DND-41 (cell line): ENCODE measurements around the gene RNF144A.

Experiments
- EZH2 ChIP-seq: IDR thresholded peaks from 3 replicates; pipeline ENCODE4 v1.6.1; 2012; ENCODE audit warnings: borderline replicate concordance, low read depth, mild to moderate bottlenecking, moderate library complexity, low read length, inconsistent platforms; ENCODE audit not compliant: severe bottlenecking
- TF ChIP-seq, protein P1 (sequence below): IDR thresholded peaks from 2 replicates; pipeline ENCODE4 v1.5.1; 2012; ENCODE audit warnings: borderline replicate concordance, low read length, moderate library complexity, mild to moderate bottlenecking; ENCODE audit not compliant: poor library complexity, severe bottlenecking; ENCODE audit errors: extremely low read depth

GRCh38 chr2:7031547-7032245, 114.5 kb downstream of the RNF144A start:
- TF ChIP-seq, protein P1, sequence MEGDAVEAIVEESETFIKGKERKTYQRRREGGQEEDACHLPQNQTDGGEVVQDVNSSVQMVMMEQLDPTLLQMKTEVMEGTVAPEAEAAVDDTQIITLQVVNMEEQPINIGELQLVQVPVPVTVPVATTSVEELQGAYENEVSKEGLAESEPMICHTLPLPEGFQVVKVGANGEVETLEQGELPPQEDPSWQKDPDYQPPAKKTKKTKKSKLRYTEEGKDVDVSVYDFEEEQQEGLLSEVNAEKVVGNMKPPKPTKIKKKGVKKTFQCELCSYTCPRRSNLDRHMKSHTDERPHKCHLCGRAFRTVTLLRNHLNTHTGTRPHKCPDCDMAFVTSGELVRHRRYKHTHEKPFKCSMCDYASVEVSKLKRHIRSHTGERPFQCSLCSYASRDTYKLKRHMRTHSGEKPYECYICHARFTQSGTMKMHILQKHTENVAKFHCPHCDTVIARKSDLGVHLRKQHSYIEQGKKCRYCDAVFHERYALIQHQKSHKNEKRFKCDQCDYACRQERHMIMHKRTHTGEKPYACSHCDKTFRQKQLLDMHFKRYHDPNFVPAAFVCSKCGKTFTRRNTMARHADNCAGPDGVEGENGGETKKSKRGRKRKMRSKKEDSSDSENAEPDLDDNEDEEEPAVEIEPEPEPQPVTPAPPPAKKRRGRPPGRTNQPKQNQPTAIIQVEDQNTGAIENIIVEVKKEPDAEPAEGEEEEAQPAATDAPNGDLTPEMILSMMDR, result no peak
- no peak for TF ChIP-seq EZH2
